Measurements from ENCODE around the gene SCGB1C1.

- TF ChIP-seq CTCF (IDR thresholded peaks at IDR 0.05) (no peak), POLR2A (IDR thresholded peaks at IDR 0.05) (no peak), POLR2AphosphoS5 (IDR thresholded peaks at IDR 0.05) (no peak)
Measured at GRCh38 chr11:214083-214482, 21.2 kb downstream of the SCGB1C1 start.
